ENCODE measurements around the gene COBL. TPM values are rescaled to one million over a fixed set of nuclear protein-coding genes. Genes with fewer than 3 reads are reported as not detected.

COBL gene
- total and polyA plus RNA-seq, 2 of the 8 experiments (the other 6 are each of a cell fraction or from before 2014, with no cell fraction given), result 13.8 to 40.4 TPM

- no peaks in the 10 kb centered on the region; a peak in 1 of 7 replicates for H3K27me3 ChIP-seq (replicated peaks in 1 of 4; ENCODE audit: control insufficient read depth in 3 of 4, extremely low read depth in 1 of 4, insufficient read depth in 3 of 4, low read length in 3 of 4)
- ChIA-PET POLR2A (ENCODE audit: partially characterized antibody) (interaction anchor here (1.5 to 3.1 kb wide), 2 partner anchors 11 to 101 kb away, joined by 7 to 9 read pairs; no protein-coding TSS in a partner anchor), CTCF (ENCODE audit: partially characterized antibody) (interaction anchor here (0.8 to 9.2 kb wide), 30 partner anchors 10 to 202 kb away, joined by 3 to 176 read pairs (median 6); no protein-coding TSS in a partner anchor)
- no peaks in the 10 kb centered on the region for H3K23me2 ChIP-seq (ENCODE audit: low read depth, low read length)
- H3K79me1 ChIP-seq (ENCODE audit: low read depth, low read length), result peaks cover 18% of the 10 kb centered on the region; the same call in 1 of the 2 replicates
- H3K27ac ChIP-seq (ENCODE audit: low read depth, low read length), result no peak overlapping the region
- no peak overlapping the region for H3K9ac ChIP-seq (replicated peaks in 1 of 4; ENCODE audit: extremely low read depth in 1 of 4, low read depth in 3 of 4, low read length in 3 of 4)
- no peak overlapping the region for H2BK20ac ChIP-seq (ENCODE audit: low read length)
- no peak overlapping the region for H2AFZ ChIP-seq (ENCODE audit: low read length)
- no peaks in the 10 kb centered on the region for H3K9me3 ChIP-seq (ENCODE audit: insufficient read depth in 2 of 2, low read depth in 1 of 2, low read length in 1 of 2)
- FAIRE-seq (no peak), DNase-seq (ENCODE audit: low read depth in 1 of 2, low spot score in 2 of 2) (peak in 1 of 2 experiments; percentile 41)
- no peak overlapping the region for H3K23ac ChIP-seq (ENCODE audit: insufficient read length)
- H4K8ac ChIP-seq (ENCODE audit: extremely low read depth, insufficient read depth, low read length), result no peak overlapping the region
- peaks cover 5 to 16% (median 10%) of the 10 kb centered on the region in 4 experiments; a peak in 6 of 7 replicates for H3K4me1 ChIP-seq (replicated peaks in 1 of 4; ENCODE audit: control insufficient read depth in 3 of 4, insufficient read depth in 4 of 4, low read length in 3 of 4)
- no peak overlapping the region for H4K91ac ChIP-seq (replicated peaks; ENCODE audit: insufficient read length, low read length)
- no peak overlapping the region for H2BK12ac ChIP-seq (ENCODE audit: low read depth, low read length)
- H3K18ac ChIP-seq (ENCODE audit: extremely low read depth, low read length), result no peak overlapping the region
- peak overlapping the region; percentile 16; the same call in 1 of the 2 replicates for H2BK15ac ChIP-seq (ENCODE audit: low read length)
- no peak overlapping the region for H2BK120ac ChIP-seq (replicated peaks; ENCODE audit: low read depth, low read length)
- peak overlapping the region; percentile 30; the same call in 1 of the 2 replicates for H2AK5ac ChIP-seq (ENCODE audit: low read depth, low read length)
- H3K4me3 ChIP-seq (ENCODE audit: extremely low read depth in 1 of 4, insufficient read depth in 2 of 4, low read depth in 3 of 4, low read length in 4 of 4), result no peak overlapping the region
- H3K36me3 ChIP-seq (ENCODE audit: control insufficient read depth in 2 of 4, insufficient read depth in 4 of 4, low read length in 3 of 4), result no peaks in the 10 kb centered on the region
- H2BK5ac ChIP-seq (ENCODE audit: low read depth, low read length), result no peak overlapping the region; the same call in 1 of the 2 replicates
- H3K4ac ChIP-seq (replicated peaks; ENCODE audit: insufficient read length, low read depth, low read length), result no peak overlapping the region
- H4K20me1 ChIP-seq (replicated peaks in 1 of 2; ENCODE audit: control insufficient read depth in 1 of 2, insufficient read depth in 2 of 2, low read length in 2 of 2), result peaks cover 2 to 14% of the 10 kb centered on the region in 2 experiments
- WGBS, 2 experiments (ENCODE audit: extremely low coverage in 1 of 2, insufficient coverage in 1 of 2, insufficient read length in 1 of 2, insufficient replicate concordance in 2 of 2, low coverage in 1 of 2, low lambda C conversion rate in 2 of 2, missing lambda C conversion rate in 1 of 2), result 88% methylated on average over 8 of the region's 8 CpGs; no CpG with 5 or more reads in 1 of the 2 experiments
- H3K14ac ChIP-seq (ENCODE audit: insufficient read length), result no peak overlapping the region
- H3K4me2 ChIP-seq (ENCODE audit: insufficient read depth in 1 of 2, low read depth in 2 of 2, low read length in 2 of 2), result no peak overlapping the region
- H3K79me2 ChIP-seq (ENCODE audit: control insufficient read depth in 1 of 2, insufficient read depth in 2 of 2, low read length in 2 of 2), result peaks cover 0 to 33% of the 10 kb centered on the region in 2 experiments; a peak in 2 of 4 replicates
- H4K5ac ChIP-seq (ENCODE audit: insufficient read length, low read depth, low read length), result no peak overlapping the region
- no peak overlapping the region for H3K56ac ChIP-seq (replicated peaks; ENCODE audit: insufficient read length, low read depth, low read length)
- TF ChIP-seq GTF2F1 (IDR thresholded peaks at IDR 0.05; ENCODE audit: borderline replicate concordance, low read depth, low read length) (no peak), NANOG (IDR thresholded peaks at IDR 0.05; ENCODE audit: insufficient read depth, low read depth, low read length, poor library complexity, severe bottlenecking) (no peak), SP4 (IDR thresholded peaks at IDR 0.05; ENCODE audit: low read length) (no peak), HDAC2 (IDR thresholded peaks at IDR 0.05; ENCODE audit: borderline replicate concordance in 1 of 2, low read depth in 2 of 2, low read length in 2 of 2) (no peak), PHF8 (conservative IDR thresholded peaks at IDR 0.05; ENCODE audit: low read depth, low read length) (no peak), BACH1 (IDR thresholded peaks at IDR 0.05; ENCODE audit: low read length) (no peak), FOSL1 (IDR thresholded peaks at IDR 0.05; ENCODE audit: insufficient read depth, low read depth, low read length) (no peak), E2F6 (IDR thresholded peaks at IDR 0.05) (no peak), CHD2 (IDR thresholded peaks at IDR 0.05; ENCODE audit: low read length) (no peak)
- TF ChIP-seq, protein P1, sequence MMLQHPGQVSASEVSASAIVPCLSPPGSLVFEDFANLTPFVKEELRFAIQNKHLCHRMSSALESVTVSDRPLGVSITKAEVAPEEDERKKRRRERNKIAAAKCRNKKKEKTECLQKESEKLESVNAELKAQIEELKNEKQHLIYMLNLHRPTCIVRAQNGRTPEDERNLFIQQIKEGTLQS (IDR thresholded peaks at IDR 0.05; ENCODE audit: insufficient read depth, low read depth, low read length), result no peak
Measured at GRCh38 chr7:51226063-51226755, 90.4 kb downstream of the COBL start.
